Measurements from ENCODE around the gene ROPN1L.
"Not testable (repeated sequence)": the region's sequence is repeated elsewhere in the genome, so short reads cannot be mapped to it uniquely, and the experiment has no call there.

ROPN1L gene

GRCh38 chr5:10480237-10480985 lies 38.7 kb downstream of the ROPN1L start:
- DNase-seq = no peak

DNA sequence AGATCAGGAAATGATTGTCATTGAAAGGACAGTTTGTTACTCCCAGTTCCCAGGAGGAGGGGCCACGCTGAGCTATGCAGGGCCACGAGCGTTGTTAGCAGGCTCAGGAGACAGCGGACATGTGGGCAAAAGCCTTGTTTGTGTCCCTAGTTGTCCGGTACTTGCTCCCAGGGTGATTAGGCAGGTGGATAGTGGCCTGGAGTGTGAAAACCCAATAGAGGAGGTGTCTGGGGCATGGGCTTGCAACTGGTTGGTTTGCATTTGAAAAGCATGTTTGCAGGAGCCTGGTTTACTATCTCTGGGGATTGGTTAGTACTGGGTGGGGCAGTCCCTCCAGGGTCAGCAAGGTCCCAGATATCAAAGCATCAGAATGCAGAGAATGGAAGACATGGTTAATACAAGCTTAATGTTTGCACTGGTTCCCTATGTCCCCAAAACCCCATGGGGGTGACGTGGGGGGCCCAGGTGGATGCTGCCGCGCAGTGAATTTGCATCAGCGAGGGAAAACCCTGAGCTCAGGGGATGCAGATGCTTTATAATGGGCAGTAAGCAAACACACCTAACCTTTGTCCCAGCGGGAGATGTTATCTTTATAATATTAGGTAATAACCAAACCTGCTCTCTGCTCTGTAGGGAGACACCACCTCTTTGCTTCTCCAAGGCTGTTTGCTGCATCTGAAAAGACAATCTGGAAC lies 39.7 kb downstream of the ROPN1L start:
- no peak for DNase-seq

GRCh38 chr5:10482791-10483530 lies 41.3 kb downstream of the ROPN1L start:
- DNase-seq = no peak

GRCh38 chr5:10484774-10485141 lies 43.1 kb downstream of the ROPN1L start:
- DNase-seq = no peak

GRCh38 chr5:10485142-10485795 lies 43.6 kb downstream of the ROPN1L start:
- DNase-seq = no peak

DNA sequence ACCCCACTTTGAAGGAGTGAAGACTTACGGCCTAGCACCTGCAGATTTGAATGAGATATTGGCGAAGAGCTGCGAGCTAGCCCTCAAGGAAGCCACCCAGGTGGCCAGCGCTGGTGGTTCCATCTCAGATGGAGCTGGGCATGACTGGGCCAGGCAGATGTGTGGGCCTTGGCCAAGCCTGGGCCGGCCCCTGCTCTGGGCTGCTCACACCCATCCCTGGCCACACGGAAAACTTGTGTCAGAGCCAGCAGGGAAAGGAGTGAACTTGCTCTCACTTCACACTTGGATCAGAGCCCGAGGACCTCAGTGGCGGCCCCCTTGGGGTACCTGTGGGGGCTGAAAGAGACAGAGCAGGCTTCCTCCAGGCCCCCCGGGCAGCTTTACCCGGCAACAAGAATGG lies 44.2 kb downstream of the ROPN1L start:
- no peak for DNase-seq

- no peak for DNase-seq
These were observed 45.0 kb downstream of the ROPN1L start for GRCh38 chr5:10486511-10487344.

GRCh38 chr5:10488144-10488543 lies 46.5 kb downstream of the ROPN1L start:
- DNase-seq = no peak

- no peak for DNase-seq
These were observed 48.2 kb downstream of the ROPN1L start for GRCh38 chr5:10489810-10490426.

GRCh38 chr5:10490927-10491672 lies 49.4 kb downstream of the ROPN1L start:
- DNase-seq = no peak

DNA sequence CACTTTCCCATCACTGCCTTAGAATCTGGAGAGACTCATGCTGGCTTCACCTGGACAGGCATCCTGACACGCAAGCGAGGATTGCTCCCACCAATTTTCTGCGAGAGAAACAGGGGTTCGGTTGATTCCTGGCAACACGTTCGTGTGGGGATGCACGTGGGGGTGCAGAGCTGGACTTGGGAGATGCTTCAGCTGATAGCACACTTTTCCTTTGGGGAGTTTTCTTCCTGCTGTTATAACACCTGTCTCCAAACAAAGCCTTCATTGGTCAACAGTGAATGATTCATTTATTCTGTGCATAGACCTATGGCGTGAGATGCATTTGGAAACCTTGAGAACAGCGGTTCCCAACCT lies 50.0 kb downstream of the ROPN1L start:
- DNase-seq = no peak

GRCh38 chr5:10493884-10494283 lies 52.2 kb downstream of the ROPN1L start:
- DNase-seq = no peak

GRCh38 chr5:10494497-10494896 lies 52.8 kb downstream of the ROPN1L start:
- not testable (repeated sequence) for DNase-seq

GRCh38 chr5:10497554-10497953 lies 55.9 kb downstream of the ROPN1L start:
- DNase-seq = no peak

- DNase-seq = no peak
These were observed 56.7 kb downstream of the ROPN1L start for GRCh38 chr5:10498350-10498749.

DNA sequence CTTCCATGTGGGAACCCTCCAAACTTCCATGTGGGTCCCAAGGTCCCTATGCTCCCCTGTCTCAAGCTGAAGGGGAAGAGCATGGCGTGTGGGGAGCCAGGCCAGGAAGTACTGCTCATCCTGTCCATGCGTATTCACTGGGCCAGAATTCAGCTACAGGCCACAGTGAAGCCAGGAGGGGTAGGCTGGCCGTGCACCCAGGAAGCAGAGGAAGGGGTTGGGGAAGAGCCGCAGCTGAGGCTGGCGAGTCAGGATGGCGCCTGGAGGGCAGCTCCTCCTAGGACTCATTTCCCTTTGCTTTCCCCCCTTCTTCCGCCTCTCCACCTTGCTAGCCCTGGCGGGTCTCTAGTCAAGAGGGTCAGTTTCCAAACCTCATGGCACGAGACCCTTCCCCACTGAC lies 57.4 kb downstream of the ROPN1L start:
- no peak for DNase-seq

DNA sequence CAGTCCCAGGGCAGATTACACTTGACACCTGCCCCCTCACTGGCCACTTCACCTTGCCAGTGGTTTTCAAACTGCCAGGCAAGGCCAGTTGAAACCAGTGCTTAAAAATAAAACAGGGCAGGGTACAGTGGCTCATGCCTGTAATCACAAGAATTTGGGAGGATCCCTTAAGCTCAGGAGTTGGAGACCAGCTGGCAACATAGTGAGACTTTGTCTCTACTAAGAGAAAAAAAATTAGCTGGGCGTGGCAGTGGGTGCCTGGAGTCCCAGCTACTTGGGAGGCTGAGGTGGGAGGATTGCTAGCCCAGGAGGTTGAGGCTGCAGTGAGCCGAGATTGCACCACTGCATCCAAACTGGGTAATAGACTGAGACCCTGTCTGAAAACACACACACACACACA lies 58.1 kb downstream of the ROPN1L start:
- no peak for DNase-seq

GRCh38 chr5:10500669-10501068 lies 59.0 kb downstream of the ROPN1L start:
- DNase-seq = no peak

DNA sequence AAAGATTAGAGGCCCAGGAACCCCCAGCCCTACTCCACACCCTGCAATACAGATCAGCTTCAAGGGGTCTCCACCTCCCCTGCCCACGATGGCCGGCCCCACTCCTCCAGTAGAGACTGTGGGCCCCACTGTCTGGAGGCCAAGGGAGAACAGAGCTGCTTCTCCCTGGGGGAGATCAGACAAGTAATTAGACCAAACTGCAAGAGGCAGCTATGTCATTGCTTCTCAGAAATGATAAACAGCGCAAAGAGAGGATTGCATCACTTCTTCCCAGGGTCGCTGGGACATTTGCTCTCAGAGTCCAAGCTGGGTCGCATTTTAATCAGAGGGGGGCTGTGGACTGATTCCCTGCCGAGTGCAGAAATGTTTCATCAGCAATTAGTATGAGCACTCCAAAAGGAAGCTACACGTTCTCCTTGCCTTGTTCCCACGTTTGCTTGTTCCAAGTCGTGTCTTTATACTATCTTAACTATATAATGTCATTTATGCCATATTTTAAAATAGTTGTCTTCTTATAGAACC lies 59.9 kb downstream of the ROPN1L start:
- no peak for DNase-seq

DNA sequence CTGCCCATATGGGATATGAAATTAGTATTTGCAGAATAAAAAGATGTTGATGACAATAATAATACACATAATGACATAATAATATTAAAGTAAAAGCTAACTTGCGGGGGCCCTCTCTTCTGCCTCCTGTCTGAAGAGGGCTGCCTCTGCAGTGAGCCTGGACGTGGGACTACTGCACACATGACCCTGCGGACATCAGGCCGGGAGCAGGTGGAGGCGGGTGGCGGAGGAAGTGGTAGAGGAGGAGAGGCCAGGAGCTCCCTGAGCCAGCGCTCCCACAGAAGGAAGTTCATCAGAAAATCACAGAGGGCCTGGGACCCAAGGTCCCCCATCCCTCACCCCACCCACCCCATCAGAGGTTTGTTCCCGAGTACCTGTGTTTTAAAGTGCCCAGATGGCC lies 60.5 kb downstream of the ROPN1L start:
- DNase-seq = no peak

DNA sequence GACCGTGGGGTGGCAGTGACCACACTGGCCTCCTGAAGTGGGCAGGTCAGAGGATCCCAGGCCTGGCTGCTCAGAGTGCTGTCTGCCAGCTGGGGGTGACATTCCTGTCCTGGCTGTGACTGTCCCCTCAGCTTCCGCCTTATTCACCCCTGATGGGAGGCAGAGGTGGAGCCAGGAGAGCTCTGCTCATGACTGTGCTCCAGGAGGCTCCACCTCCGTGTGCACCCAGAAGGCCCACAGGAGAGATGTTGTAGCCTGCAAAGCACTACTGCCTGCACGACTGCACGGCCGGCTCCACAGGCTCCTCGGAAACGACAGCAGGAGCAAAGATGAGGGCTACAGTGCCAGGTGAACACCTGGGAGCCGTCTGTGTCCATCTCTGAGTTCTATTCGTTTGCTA lies 60.9 kb downstream of the ROPN1L start:
- no peak for DNase-seq
